ENCODE measurements around the gene TTLL8.

The TTLL8 gene

GRCh38 chr22:50076646-50077535, 18.8 kb upstream of the TTLL8 start:
- H3K27me3 ChIP-seq, result no peaks in the 10 kb centered on the region

GRCh38 chr22:50074551-50075530, 16.7 kb upstream of the TTLL8 start:
- Histone ChIP-seq H3K27me3 (no peaks in the 10 kb centered on the region), H3K9me3 (no peaks in the 10 kb centered on the region), H3K4me3 (ENCODE audit: low read depth in 1 of 2, low read length in 1 of 2) (no peak overlapping the region), H3K4me1 (ENCODE audit: control insufficient read depth in 1 of 2, insufficient read depth in 1 of 2, low read depth in 1 of 2, low read length in 1 of 2) (no peaks in the 10 kb centered on the region), H3K36me3 (peaks cover 56% of the 10 kb centered on the region), H3K27ac (no peak overlapping the region)
- TF ChIP-seq CTCF (IDR thresholded peaks at IDR 0.05), result no peak

More at GRCh38 chr22:50076646-50077535, 18.8 kb upstream of the TTLL8 start:
- H3K27ac ChIP-seq, result no peak overlapping the region
- no peak overlapping the region for H3K4me3 ChIP-seq (ENCODE audit: low read depth in 1 of 2, low read length in 1 of 2)
- no peak for TF ChIP-seq CTCF (IDR thresholded peaks at IDR 0.05)
- no peaks in the 10 kb centered on the region for H3K9me3 ChIP-seq
- H3K4me1 ChIP-seq (ENCODE audit: control insufficient read depth in 1 of 2, insufficient read depth in 1 of 2, low read depth in 1 of 2, low read length in 1 of 2), result no peaks in the 10 kb centered on the region
- H3K36me3 ChIP-seq, result peaks cover 44% of the 10 kb centered on the region

- no peak for TF ChIP-seq CTCF (IDR thresholded peaks at IDR 0.05)
- no peak overlapping the region for H3K4me3 ChIP-seq (ENCODE audit: low read depth in 1 of 2, low read length in 1 of 2)
- no peaks in the 10 kb centered on the region for H3K4me1 ChIP-seq (ENCODE audit: control insufficient read depth in 1 of 2, insufficient read depth in 1 of 2, low read depth in 1 of 2, low read length in 1 of 2)
- H3K9me3 ChIP-seq, result no peaks in the 10 kb centered on the region
- no peak overlapping the region for H3K27ac ChIP-seq
- H3K27me3 ChIP-seq, result no peaks in the 10 kb centered on the region
- peaks cover 58% of the 10 kb centered on the region for H3K36me3 ChIP-seq
These were observed 16.0 kb upstream of the TTLL8 start for GRCh38 chr22:50074056-50074455.

- no peaks in the 10 kb centered on the region for H3K9me3 ChIP-seq
- no peaks in the 10 kb centered on the region for H3K27me3 ChIP-seq
- H3K27ac ChIP-seq, result no peak overlapping the region
- no peak overlapping the region for H3K4me3 ChIP-seq (ENCODE audit: low read depth in 1 of 2, low read length in 1 of 2)
- peaks cover 62% of the 10 kb centered on the region for H3K36me3 ChIP-seq
- no peak for TF ChIP-seq CTCF (IDR thresholded peaks at IDR 0.05)
- no peaks in the 10 kb centered on the region for H3K4me1 ChIP-seq (ENCODE audit: control insufficient read depth in 1 of 2, insufficient read depth in 1 of 2, low read depth in 1 of 2, low read length in 1 of 2)
These were observed 14.8 kb upstream of the TTLL8 start for GRCh38 chr22:50072714-50073538.

- TF ChIP-seq CTCF (IDR thresholded peaks at IDR 0.05), result no peak
- Histone ChIP-seq H3K36me3 (peaks cover 56% of the 10 kb centered on the region), H3K9me3 (no peaks in the 10 kb centered on the region), H3K4me3 (ENCODE audit: low read depth in 1 of 2, low read length in 1 of 2) (no peak overlapping the region), H3K27ac (no peak overlapping the region), H3K27me3 (no peaks in the 10 kb centered on the region), H3K4me1 (ENCODE audit: control insufficient read depth in 1 of 2, insufficient read depth in 1 of 2, low read depth in 1 of 2, low read length in 1 of 2) (no peaks in the 10 kb centered on the region)
These were observed 14.1 kb upstream of the TTLL8 start for GRCh38 chr22:50072167-50072555.
